PFSK-1 (cell line): ENCODE measurements around the gene HOXC4.

Experiments used
- FOXP2 ChIP-seq: optimal IDR thresholded peaks from 2 replicates; pipeline ENCODE3; 2011; ENCODE audit warnings: borderline replicate concordance, control low read depth, inconsistent platforms; ENCODE audit not compliant: insufficient read depth; ENCODE audit errors: extremely low read length, extremely low read depth
- POLR2AphosphoS5 ChIP-seq: IDR thresholded peaks from 2 replicates; pipeline ENCODE4 v1.6.1; 2012; ENCODE audit warnings: low read depth, mild to moderate bottlenecking, control low read depth, low read length, moderate library complexity
- SIN3A ChIP-seq: IDR thresholded peaks from 2 replicates; pipeline ENCODE4 v1.6.1; 2012; ENCODE audit warnings: mild to moderate bottlenecking, low read length, moderate library complexity, borderline replicate concordance; ENCODE audit not compliant: insufficient read depth
- TAF1 ChIP-seq: IDR thresholded peaks from 2 replicates; pipeline ENCODE4 v1.6.1; 2012; ENCODE audit warnings: low read length, control low read depth, borderline replicate concordance; ENCODE audit not compliant: insufficient read depth
- TF ChIP-seq, protein P1 (sequence below), 2 experiments: IDR thresholded peaks; 2 replicates each; pipeline versions ENCODE4 v1.6.1 to v1.8.0; 2011 to 2012; ENCODE audit warnings: low read depth in 2 of 2, low read length in 2 of 2, control low read depth in 1 of 2, inconsistent platforms in 1 of 2, mild to moderate bottlenecking in 1 of 2, moderate library complexity in 1 of 2; ENCODE audit not compliant: insufficient read depth in 1 of 2

Gene HOXC4

DNA sequence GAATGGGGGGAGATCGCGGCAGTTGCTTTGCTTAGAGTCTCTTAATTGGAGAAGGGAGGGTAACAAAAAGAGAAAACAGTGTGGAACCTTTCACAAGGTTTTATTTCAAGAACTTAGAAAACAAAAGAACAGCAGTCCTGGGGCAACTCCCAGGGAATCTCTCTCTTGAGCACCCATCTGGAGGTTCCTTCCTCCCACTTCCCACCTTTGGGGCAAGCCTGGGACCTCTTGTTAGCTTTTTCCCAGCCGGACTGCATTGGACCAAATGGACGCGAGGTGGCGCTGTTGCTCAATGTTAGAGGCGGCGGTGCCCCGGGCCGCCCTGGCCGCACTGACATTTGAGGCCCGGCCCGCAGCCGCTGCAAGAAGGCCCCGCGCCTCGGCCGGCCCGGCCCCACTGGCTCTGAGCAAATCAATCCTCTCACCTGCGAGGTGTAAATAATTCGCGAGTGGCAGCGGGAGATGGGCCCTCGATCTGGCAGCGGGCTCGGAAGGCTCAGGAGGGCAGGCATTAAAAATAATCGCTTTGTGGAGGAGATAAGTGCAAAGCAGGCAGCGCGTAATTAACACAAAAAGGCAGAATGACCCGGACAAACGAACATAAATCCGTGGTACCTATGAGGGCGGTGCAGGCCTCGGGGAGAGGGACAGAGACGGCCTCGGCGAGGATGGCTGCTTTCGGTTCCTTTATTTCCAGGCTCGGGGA, 47.6 kb upstream of the HOXC4 start:
- peak; percentile 36 for TF ChIP-seq FOXP2
- TF ChIP-seq, protein P1, sequence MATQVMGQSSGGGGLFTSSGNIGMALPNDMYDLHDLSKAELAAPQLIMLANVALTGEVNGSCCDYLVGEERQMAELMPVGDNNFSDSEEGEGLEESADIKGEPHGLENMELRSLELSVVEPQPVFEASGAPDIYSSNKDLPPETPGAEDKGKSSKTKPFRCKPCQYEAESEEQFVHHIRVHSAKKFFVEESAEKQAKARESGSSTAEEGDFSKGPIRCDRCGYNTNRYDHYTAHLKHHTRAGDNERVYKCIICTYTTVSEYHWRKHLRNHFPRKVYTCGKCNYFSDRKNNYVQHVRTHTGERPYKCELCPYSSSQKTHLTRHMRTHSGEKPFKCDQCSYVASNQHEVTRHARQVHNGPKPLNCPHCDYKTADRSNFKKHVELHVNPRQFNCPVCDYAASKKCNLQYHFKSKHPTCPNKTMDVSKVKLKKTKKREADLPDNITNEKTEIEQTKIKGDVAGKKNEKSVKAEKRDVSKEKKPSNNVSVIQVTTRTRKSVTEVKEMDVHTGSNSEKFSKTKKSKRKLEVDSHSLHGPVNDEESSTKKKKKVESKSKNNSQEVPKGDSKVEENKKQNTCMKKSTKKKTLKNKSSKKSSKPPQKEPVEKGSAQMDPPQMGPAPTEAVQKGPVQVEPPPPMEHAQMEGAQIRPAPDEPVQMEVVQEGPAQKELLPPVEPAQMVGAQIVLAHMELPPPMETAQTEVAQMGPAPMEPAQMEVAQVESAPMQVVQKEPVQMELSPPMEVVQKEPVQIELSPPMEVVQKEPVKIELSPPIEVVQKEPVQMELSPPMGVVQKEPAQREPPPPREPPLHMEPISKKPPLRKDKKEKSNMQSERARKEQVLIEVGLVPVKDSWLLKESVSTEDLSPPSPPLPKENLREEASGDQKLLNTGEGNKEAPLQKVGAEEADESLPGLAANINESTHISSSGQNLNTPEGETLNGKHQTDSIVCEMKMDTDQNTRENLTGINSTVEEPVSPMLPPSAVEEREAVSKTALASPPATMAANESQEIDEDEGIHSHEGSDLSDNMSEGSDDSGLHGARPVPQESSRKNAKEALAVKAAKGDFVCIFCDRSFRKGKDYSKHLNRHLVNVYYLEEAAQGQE (IDR thresholded peaks at IDR 0.05; ENCODE audit: insufficient read depth in 1 of 2, low read depth in 2 of 2, low read length in 2 of 2) = no peak

DNA sequence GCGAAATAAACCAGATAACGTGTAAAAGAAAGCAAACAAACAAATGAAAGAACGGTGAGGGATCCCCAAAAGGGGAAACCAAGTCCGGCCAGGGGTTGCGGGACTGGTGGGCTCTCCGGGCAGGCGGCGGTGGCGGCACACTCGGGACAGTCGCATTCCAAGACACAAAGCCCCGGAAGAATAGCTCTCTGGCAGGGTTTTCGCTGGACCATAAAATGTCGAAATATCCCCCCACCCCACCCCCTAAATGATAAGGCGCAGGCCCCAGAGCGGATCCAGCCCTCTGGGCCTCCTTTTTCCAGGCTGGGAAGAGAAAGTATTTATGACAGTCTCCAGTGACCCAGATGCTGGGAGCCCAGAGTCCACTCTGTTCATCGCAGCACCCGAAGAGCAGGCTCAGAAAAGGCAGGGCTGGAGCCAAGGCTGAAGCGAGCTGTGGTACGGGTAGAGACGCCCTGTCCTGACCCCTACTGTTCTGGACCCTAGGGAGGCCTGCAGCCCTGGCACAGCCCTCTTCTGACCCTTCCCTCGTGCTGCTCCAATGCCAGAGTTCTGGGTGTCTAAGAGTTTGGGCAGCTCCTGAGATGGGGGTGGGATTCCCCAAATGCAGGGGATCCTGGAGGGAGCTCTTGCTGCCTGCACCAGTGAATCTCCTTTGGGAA, 46.9 kb upstream of the HOXC4 start:
- no peak for TF ChIP-seq POLR2AphosphoS5
- no peak for TF ChIP-seq FOXP2
- no peak for TF ChIP-seq TAF1
- TF ChIP-seq, protein P1 (IDR thresholded peaks at IDR 0.05; ENCODE audit: insufficient read depth in 1 of 2, low read depth in 2 of 2, low read length in 2 of 2) = no peak
- no peak for TF ChIP-seq SIN3A

DNA sequence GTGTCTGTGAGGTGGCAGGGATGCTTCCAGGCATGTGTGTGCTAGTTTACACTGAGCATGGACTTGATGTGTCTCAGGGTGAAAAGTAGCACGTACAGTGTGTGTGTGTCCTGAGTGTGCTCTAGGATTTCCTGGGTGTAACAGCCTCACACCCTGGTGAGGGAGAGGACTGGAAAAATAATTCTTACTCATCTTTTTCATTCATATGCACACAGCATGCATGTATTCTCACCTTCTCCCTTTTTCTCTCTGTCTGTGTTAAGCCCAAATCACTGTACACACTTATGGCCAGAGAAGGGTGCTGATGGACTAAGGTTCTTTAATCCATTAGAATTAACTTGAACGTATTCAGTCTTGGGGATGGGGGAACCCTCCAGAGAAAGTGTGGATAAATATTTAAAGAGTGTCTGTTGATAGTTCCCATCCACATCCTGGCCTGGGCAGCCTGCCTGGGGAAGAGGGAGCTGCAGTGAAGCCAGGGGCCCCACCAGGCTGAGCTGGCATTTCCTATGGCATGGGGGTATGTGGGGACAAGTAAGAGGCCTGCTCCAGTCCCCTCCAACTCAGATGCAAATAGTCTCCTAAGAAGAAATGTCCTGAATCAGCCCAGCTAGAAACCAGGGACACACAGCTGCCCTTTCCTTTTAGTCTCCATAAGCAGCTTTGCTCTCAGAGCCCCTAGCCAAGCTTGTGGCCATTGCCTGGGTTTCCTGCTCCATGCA, 45.9 kb upstream of the HOXC4 start:
- TF ChIP-seq SIN3A (no peak), POLR2AphosphoS5 (no peak), TAF1 (no peak), FOXP2 (no peak)
- TF ChIP-seq, protein P1 (IDR thresholded peaks at IDR 0.05; ENCODE audit: insufficient read depth in 1 of 2, low read depth in 2 of 2, low read length in 2 of 2) = no peak

DNA sequence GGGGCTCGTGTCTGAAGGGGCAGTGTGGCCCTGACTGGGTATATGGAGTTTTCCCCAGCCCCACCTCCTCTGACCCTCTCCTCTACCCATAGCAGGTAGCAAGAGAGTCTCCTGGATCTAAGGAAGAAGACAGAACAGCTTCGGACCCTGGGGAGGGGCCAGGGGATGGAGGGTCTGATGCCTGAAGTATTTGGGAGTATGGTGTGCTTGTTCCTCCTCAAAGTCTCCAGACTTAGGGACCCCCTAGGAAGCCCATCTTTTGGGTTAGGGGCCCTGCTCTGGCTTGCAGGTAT, 45.4 kb upstream of the HOXC4 start:
- no peak for TF ChIP-seq TAF1
- no peak for TF ChIP-seq FOXP2
- TF ChIP-seq, protein P1 (IDR thresholded peaks at IDR 0.05; ENCODE audit: insufficient read depth in 1 of 2, low read depth in 2 of 2, low read length in 2 of 2) = no peak
- TF ChIP-seq POLR2AphosphoS5 = no peak
- TF ChIP-seq SIN3A = no peak
